ENCODE results near the gene LEKR1. TPM values are rescaled to one million over a fixed set of nuclear protein-coding genes. Genes with fewer than 3 reads are reported as not detected.

The LEKR1 gene
- polyA plus RNA-seq, 1 donor from 2014 or later = 2.7 TPM

DNA sequence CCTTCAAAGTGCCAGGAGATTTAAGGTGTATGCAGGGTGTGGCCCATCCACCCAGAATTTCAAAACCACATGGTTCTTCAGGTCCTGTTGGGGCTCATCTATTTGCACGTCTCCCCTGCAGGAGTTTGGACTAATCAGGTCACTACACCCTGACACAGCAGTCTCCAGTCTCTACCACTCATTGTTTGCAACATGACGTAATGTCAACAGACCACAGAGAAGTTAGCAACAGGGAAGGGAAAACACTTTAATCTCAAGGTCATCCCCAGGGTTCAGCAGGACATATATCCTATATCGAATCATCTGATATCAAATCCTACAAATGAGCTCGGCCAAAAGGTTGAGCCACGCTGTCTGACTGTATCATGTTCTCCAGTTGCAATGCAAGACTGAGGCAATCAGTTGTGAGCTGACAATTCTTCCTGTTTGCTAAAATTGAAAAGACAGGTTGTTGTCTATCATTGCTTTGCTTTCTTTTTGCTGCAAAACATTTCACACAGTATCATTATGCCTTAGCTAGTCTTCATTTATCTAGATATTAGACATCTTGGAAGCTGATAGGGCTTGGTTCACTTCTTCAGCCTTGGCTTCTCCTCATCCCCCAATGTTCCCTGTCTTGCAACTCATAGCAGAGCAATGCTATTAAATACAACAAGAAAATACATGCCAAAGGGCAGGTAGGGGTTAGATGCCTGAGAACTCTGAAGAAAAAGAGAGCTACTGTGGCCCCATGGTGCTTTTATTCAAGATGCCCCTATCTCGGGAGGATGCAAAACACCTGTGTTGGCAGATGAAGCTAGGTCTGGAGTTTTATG, 13.4 kb upstream of the LEKR1 start:
- no peak for TF ChIP-seq RAD21 (conservative IDR thresholded peaks at IDR 0.05)
- TF ChIP-seq, protein P1, sequence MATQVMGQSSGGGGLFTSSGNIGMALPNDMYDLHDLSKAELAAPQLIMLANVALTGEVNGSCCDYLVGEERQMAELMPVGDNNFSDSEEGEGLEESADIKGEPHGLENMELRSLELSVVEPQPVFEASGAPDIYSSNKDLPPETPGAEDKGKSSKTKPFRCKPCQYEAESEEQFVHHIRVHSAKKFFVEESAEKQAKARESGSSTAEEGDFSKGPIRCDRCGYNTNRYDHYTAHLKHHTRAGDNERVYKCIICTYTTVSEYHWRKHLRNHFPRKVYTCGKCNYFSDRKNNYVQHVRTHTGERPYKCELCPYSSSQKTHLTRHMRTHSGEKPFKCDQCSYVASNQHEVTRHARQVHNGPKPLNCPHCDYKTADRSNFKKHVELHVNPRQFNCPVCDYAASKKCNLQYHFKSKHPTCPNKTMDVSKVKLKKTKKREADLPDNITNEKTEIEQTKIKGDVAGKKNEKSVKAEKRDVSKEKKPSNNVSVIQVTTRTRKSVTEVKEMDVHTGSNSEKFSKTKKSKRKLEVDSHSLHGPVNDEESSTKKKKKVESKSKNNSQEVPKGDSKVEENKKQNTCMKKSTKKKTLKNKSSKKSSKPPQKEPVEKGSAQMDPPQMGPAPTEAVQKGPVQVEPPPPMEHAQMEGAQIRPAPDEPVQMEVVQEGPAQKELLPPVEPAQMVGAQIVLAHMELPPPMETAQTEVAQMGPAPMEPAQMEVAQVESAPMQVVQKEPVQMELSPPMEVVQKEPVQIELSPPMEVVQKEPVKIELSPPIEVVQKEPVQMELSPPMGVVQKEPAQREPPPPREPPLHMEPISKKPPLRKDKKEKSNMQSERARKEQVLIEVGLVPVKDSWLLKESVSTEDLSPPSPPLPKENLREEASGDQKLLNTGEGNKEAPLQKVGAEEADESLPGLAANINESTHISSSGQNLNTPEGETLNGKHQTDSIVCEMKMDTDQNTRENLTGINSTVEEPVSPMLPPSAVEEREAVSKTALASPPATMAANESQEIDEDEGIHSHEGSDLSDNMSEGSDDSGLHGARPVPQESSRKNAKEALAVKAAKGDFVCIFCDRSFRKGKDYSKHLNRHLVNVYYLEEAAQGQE (IDR thresholded peaks at IDR 0.05; ENCODE audit: borderline replicate concordance) = no peak
- no peak overlapping the region for H3K9ac ChIP-seq (ENCODE audit: low read length)
- H3K27ac ChIP-seq (ENCODE audit: low read length) = no peak overlapping the region
- peaks cover 23% of the 10 kb centered on the region for H3K27me3 ChIP-seq (ENCODE audit: insufficient read depth, low read depth, low read length)
- H2AFZ ChIP-seq (ENCODE audit: low read depth, low read length) = no peak overlapping the region
- no peaks in the 10 kb centered on the region for H3K36me3 ChIP-seq (ENCODE audit: insufficient read depth, low read length)
- H3K9me3 ChIP-seq (ENCODE audit: low read length) = no peaks in the 10 kb centered on the region
- no peak overlapping the region for H3K4me3 ChIP-seq (ENCODE audit: low read length)
- no peak overlapping the region for H3K4me2 ChIP-seq (ENCODE audit: low read length)
- no peaks in the 10 kb centered on the region for H3K79me2 ChIP-seq (replicated peaks; ENCODE audit: insufficient read depth, low read length)
- no peaks in the 10 kb centered on the region for H3K9me2 ChIP-seq (ENCODE audit: insufficient read depth, low read length)
- no peaks in the 10 kb centered on the region for H4K20me1 ChIP-seq (ENCODE audit: insufficient read depth)
- H3F3A ChIP-seq (ENCODE audit: insufficient read depth, low read length, poor library complexity, severe bottlenecking) = no peaks in the 10 kb centered on the region

DNA sequence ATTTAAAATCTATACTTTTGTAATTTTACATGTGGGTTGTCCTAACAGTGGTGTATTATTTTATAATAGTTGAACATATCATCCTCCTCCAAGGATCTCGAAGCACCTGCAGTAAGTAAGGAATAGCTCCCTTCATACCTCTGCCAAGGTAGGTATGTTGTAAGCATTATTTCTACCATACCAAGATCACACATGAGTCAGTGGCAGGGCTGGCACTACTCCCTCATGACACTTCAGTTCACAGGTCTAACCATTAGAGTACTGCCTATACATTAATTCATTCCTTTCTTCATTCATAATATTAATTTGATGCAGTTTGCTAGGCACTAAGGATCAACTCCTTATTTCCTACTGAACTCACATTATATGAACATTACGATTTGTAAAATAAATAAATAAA, 11.9 kb upstream of the LEKR1 start:
- no peaks in the 10 kb centered on the region for H3K79me2 ChIP-seq (replicated peaks; ENCODE audit: insufficient read depth, low read length)
- no peak overlapping the region for H2AFZ ChIP-seq (ENCODE audit: low read depth, low read length)
- H3K36me3 ChIP-seq (ENCODE audit: insufficient read depth, low read length) = no peaks in the 10 kb centered on the region
- H3K9ac ChIP-seq (ENCODE audit: low read length) = no peak overlapping the region
- no peaks in the 10 kb centered on the region for H4K20me1 ChIP-seq (ENCODE audit: insufficient read depth)
- H3K27me3 ChIP-seq (ENCODE audit: insufficient read depth, low read depth, low read length) = peaks cover 38% of the 10 kb centered on the region
- H3K4me2 ChIP-seq (ENCODE audit: low read length) = no peak overlapping the region
- no peaks in the 10 kb centered on the region for H3K9me2 ChIP-seq (ENCODE audit: insufficient read depth, low read length)
- no peak overlapping the region for H3K27ac ChIP-seq (ENCODE audit: low read length)
- H3K9me3 ChIP-seq (ENCODE audit: low read length) = no peaks in the 10 kb centered on the region
- TF ChIP-seq POLR2AphosphoS5 (IDR thresholded peaks at IDR 0.05) (no peak), EZH2 (IDR thresholded peaks at IDR 0.05; ENCODE audit: borderline replicate concordance, insufficient read depth, low read length, poor library complexity, severe bottlenecking) (no peak), SMC3 (conservative IDR thresholded peaks at IDR 0.05; ENCODE audit: poor library complexity) (no peak)
- TF ChIP-seq, protein P1 (IDR thresholded peaks at IDR 0.05; ENCODE audit: borderline replicate concordance) = no peak
- no peaks in the 10 kb centered on the region for H3F3A ChIP-seq (ENCODE audit: insufficient read depth, low read length, poor library complexity, severe bottlenecking)
- H3K4me3 ChIP-seq (ENCODE audit: low read length) = no peak overlapping the region

Measured in neural cell (in vitro differentiated cells).